HEK293T (cell line): Measurements from ENCODE around the gene CCDC86.

ENCODE experiments used
- BHLHE40 ChIP-seq: fragments of 450-650 bp; IDR thresholded peaks from 2 replicates; pipeline ENCODE4 v1.6.1; 2016; ENCODE audit warnings: mild to moderate bottlenecking, moderate library complexity, borderline replicate concordance
- ELF4 ChIP-seq: fragments of 450-650 bp; IDR thresholded peaks from 2 replicates; pipeline ENCODE4 v1.6.1; 2017; ENCODE audit warnings: antibody characterized with exemption
- FOXA1 ChIP-seq: fragments of 450-650 bp; IDR thresholded peaks from 2 replicates; pipeline ENCODE4 v1.6.1; 2016; ENCODE audit warnings: mild to moderate bottlenecking
- FOXK2 ChIP-seq: fragments of 450-650 bp; IDR thresholded peaks from 2 replicates; pipeline ENCODE4 v1.6.1; 2016; ENCODE audit warnings: mild to moderate bottlenecking
- HDGF ChIP-seq: fragments of 450-650 bp; IDR thresholded peaks from 2 replicates; pipeline ENCODE4 v1.6.1; 2017; ENCODE audit warnings: antibody characterized with exemption, borderline replicate concordance
- L3MBTL2 ChIP-seq: fragments of 450-650 bp; conservative IDR thresholded peaks from 2 replicates; pipeline ENCODE4 v1.6.1; 2016; ENCODE audit warnings: mild to moderate bottlenecking
- NFRKB ChIP-seq: fragments of 450-650 bp; IDR thresholded peaks from 2 replicates; pipeline ENCODE4 v1.6.1; 2016; ENCODE audit warnings: mild to moderate bottlenecking, moderate library complexity
- PKNOX1 ChIP-seq: fragments of 450-650 bp; IDR thresholded peaks from 2 replicates; pipeline ENCODE4 v1.6.1; 2016
- SP1 ChIP-seq: fragments of 450-650 bp; IDR thresholded peaks from 2 replicates; pipeline ENCODE4 v1.6.1; 2017
- SUZ12 ChIP-seq: fragments of 450-650 bp; IDR thresholded peaks from 2 replicates; pipeline ENCODE4 v1.6.1; 2016; ENCODE audit warnings: mild to moderate bottlenecking
- TARDBP ChIP-seq: fragments of 450-650 bp; IDR thresholded peaks from 2 replicates; pipeline ENCODE4 v1.6.1; 2016
- ZNF384 ChIP-seq: fragments of 450-650 bp; IDR thresholded peaks from 2 replicates; pipeline ENCODE4 v1.6.1; 2016

- no peak for TF ChIP-seq TARDBP
- peak; percentile 67 for TF ChIP-seq BHLHE40
- no peak for TF ChIP-seq ZNF384
- no peak for TF ChIP-seq FOXA1
- TF ChIP-seq SP1 = no peak
- no peak for TF ChIP-seq NFRKB
- TF ChIP-seq L3MBTL2 = peak; percentile 96
- TF ChIP-seq HDGF = no peak
- TF ChIP-seq SUZ12 = no peak
- no peak for TF ChIP-seq ELF4
- TF ChIP-seq PKNOX1 = peak; percentile 95
- TF ChIP-seq FOXK2 = peak; percentile 86
Observed at GRCh38 chr11:60841797-60842667, at the start of gene CCDC86.
